HCT116 (cell line): ENCODE data around the gene THRB. TPM values are rescaled to one million over a fixed set of nuclear protein-coding genes. Genes with fewer than 3 reads are reported as not detected.

Experiments
- CEBPB ChIP-seq: IDR thresholded peaks from 2 replicates; pipeline ENCODE4 v1.6.1; 2012; ENCODE audit warnings: low read depth
- EZH2 ChIP-seq: fragments of 200-600 bp; sonication (generic); IDR thresholded peaks from 2 replicates; pipeline ENCODE4 v1.6.1; 2017; ENCODE audit warnings: antibody characterized with exemption, mixed run types
- JUND ChIP-seq: IDR thresholded peaks from 2 replicates; pipeline ENCODE4 v1.6.1; 2012
- MAX ChIP-seq: IDR thresholded peaks from 2 replicates; pipeline ENCODE4 v1.6.1; 2012
- POLR2A ChIP-seq: IDR thresholded peaks from 2 replicates; pipeline ENCODE4 v1.7.0; 2011; ENCODE audit warnings: borderline replicate concordance; ENCODE audit not compliant: insufficient read depth, insufficient read length; ENCODE audit errors: extremely low read depth
- POLR2AphosphoS5 ChIP-seq: IDR thresholded peaks from 2 replicates; pipeline ENCODE4 v1.6.1; 2011; ENCODE audit warnings: mild to moderate bottlenecking, low read depth, low read length, moderate library complexity
- REST ChIP-seq: IDR thresholded peaks from 2 replicates; pipeline ENCODE4 v1.6.1; 2012; ENCODE audit warnings: low read depth
- SIN3A ChIP-seq: IDR thresholded peaks from 2 replicates; pipeline ENCODE4 v1.6.1; 2012; ENCODE audit warnings: low read depth
- SRF ChIP-seq: IDR thresholded peaks from 2 replicates; pipeline ENCODE4 v1.6.1; 2012; ENCODE audit warnings: low read depth
- ZBTB33 ChIP-seq: IDR thresholded peaks from 2 replicates; pipeline ENCODE4 v1.6.1; 2011; ENCODE audit warnings: mild to moderate bottlenecking, low read length, moderate library complexity; ENCODE audit not compliant: insufficient replicate concordance; ENCODE audit errors: extremely low read depth
- ZNF274 ChIP-seq: fragments of 200-500 bp; sonication (Bioruptor generic); IDR thresholded peaks from 2 replicates; pipeline ENCODE4 v1.6.1; 2014; ENCODE audit warnings: mild to moderate bottlenecking, low read depth, low read length, inconsistent platforms
- total RNA-seq: library from RNA; stranded (reverse); gene quantifications from one replicate; pipeline ENCODE4 v1.2.1, GENCODE V29; 2021; ENCODE audit not compliant: unreplicated experiment

Gene THRB
- total RNA-seq, 1 experiment from 2014 or later, result 2.5 TPM

DNA sequence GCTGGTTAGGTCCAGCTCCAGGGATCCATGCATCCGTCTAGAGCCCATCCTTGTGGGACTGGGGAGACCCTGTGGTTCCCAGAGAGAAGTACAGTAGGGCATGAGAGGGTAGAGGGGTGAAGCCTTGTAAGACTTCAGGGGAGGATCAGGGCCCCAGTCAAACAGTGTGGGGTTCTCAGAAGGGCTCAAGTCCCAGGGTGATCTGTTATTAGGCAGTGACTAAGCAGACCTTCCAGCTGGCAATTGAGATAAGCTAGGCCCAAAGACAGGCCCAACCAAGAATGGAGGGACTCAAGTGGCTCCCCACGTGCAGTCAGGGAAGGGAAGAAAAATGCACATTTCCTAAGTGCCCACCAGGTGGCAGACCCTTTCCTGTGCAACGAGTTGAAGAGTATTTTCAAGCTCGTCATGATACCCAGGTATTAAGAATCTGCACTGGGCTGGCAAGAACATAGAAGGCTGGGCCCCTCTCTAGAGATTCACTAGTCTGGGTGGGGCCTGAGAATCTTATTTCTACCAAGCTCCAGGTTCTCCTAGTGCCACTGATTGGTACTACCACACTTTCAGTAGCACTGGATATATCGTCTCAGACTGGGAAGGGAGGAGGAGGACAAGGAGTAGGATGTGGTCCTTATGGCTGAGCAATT is 308.8 kb downstream of the THRB start (continued):
- TF ChIP-seq REST (no peak), MAX (peak; percentile 38; the same call in 1 of the 2 replicates), CEBPB (no peak), POLR2A (no peak), SRF (no peak), SIN3A (no peak), ZBTB33 (no peak), EZH2 (no peak), ZNF274 (no peak), POLR2AphosphoS5 (no peak), JUND (no peak)
